Measurements from ENCODE around the gene LAMC3.

- TF ChIP-seq, protein P1, sequence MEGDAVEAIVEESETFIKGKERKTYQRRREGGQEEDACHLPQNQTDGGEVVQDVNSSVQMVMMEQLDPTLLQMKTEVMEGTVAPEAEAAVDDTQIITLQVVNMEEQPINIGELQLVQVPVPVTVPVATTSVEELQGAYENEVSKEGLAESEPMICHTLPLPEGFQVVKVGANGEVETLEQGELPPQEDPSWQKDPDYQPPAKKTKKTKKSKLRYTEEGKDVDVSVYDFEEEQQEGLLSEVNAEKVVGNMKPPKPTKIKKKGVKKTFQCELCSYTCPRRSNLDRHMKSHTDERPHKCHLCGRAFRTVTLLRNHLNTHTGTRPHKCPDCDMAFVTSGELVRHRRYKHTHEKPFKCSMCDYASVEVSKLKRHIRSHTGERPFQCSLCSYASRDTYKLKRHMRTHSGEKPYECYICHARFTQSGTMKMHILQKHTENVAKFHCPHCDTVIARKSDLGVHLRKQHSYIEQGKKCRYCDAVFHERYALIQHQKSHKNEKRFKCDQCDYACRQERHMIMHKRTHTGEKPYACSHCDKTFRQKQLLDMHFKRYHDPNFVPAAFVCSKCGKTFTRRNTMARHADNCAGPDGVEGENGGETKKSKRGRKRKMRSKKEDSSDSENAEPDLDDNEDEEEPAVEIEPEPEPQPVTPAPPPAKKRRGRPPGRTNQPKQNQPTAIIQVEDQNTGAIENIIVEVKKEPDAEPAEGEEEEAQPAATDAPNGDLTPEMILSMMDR (IDR thresholded peaks at IDR 0.05), result no peak
- TF ChIP-seq EP300 (IDR thresholded peaks at IDR 0.05) (no peak), POLR2A (IDR thresholded peaks at IDR 0.05) (no peak), POLR2AphosphoS5 (IDR thresholded peaks at IDR 0.05) (no peak)
Observed at GRCh38 chr9:131105952-131106351, 97.0 kb downstream of the LAMC3 start.

Measured in stomach (tissue), 4 donors.